HepG2 (cell line): ENCODE data around the gene MORN5. TPM values are rescaled to one million over a fixed set of nuclear protein-coding genes. Genes with fewer than 3 reads are reported as not detected.

ENCODE experiments used
- AKAP8 ChIP-seq: sonication (generic); formaldehyde crosslinking; IDR thresholded peaks from 2 replicates; pipeline ENCODE4 v1.5.1; 2020; ENCODE audit warnings: mild to moderate bottlenecking, missing genetic modification reagents
- ATAD3A ChIP-seq: sonication (generic); formaldehyde crosslinking; IDR thresholded peaks from 2 replicates; pipeline ENCODE4 v1.4.0; 2020; ENCODE audit warnings: missing genetic modification reagents
- KAT7 ChIP-seq: IDR thresholded peaks from 2 replicates; pipeline ENCODE4 v1.6.1; 2018; ENCODE audit warnings: borderline replicate concordance, missing compliant biosample characterization
- MAFG ChIP-seq: sonication (generic); formaldehyde crosslinking; IDR thresholded peaks from 2 replicates; pipeline ENCODE4 v1.5.1; 2020; ENCODE audit warnings: mild to moderate bottlenecking, missing genetic modification reagents
- MAFK ChIP-seq, 2 experiments: IDR thresholded peaks in 1 of 2; conservative IDR thresholded peaks in 1 of 2; 2 replicates each; pipeline ENCODE4 v1.6.1; 2011; ENCODE audit warnings: improper control_type of control experiment in 2 of 2, low read length in 2 of 2
- PHF8 ChIP-seq: sonication (generic); formaldehyde crosslinking; IDR thresholded peaks from 2 replicates; pipeline ENCODE4 v1.5.0; 2020; ENCODE audit warnings: missing genetic modification reagents
- POGZ ChIP-seq: sonication (generic); formaldehyde crosslinking; IDR thresholded peaks from 2 replicates; pipeline ENCODE4 v1.4.0; 2020; ENCODE audit warnings: mild to moderate bottlenecking, missing genetic modification reagents
- PRPF4 ChIP-seq: fragments of 200-400 bp; formaldehyde crosslinking; IDR thresholded peaks from 2 replicates; pipeline ENCODE4 v1.6.1; 2016; ENCODE audit warnings: low read length, low read depth; ENCODE audit not compliant: poor library complexity, severe bottlenecking
- RAD51 ChIP-seq: fragments of 450-650 bp; IDR thresholded peaks from 2 replicates; pipeline ENCODE4 v1.6.1; 2016; ENCODE audit warnings: borderline replicate concordance
- REPIN1 ChIP-seq: sonication (generic); formaldehyde crosslinking; IDR thresholded peaks from 2 replicates; pipeline ENCODE4 v1.8.0; 2022; ENCODE audit warnings: missing genetic modification reagents, low read depth, mild to moderate bottlenecking, borderline replicate concordance
- TP53 ChIP-seq: sonication (generic); formaldehyde crosslinking; conservative IDR thresholded peaks from 2 replicates; pipeline ENCODE4 v1.4.0; 2020; ENCODE audit warnings: missing genetic modification reagents
- XRCC5 ChIP-seq: fragments of 200-400 bp; formaldehyde crosslinking; optimal IDR thresholded peaks from 2 replicates; pipeline ENCODE3; 2017; ENCODE audit warnings: mild to moderate bottlenecking, low read length
- ZKSCAN5 ChIP-seq: sonication (generic); formaldehyde crosslinking; IDR thresholded peaks from 2 replicates; pipeline ENCODE4 v1.5.1; 2020; ENCODE audit warnings: mild to moderate bottlenecking, missing genetic modification reagents
- ZNF383 ChIP-seq: sonication (generic); formaldehyde crosslinking; IDR thresholded peaks from 2 replicates; pipeline ENCODE4 v1.4.0; 2020; ENCODE audit warnings: missing genetic modification reagents, mild to moderate bottlenecking, borderline replicate concordance
- polyA plus RNA-seq, 8 experiments: library from polyadenylated mRNA; depleted of rRNA in 3 of 8; stranded (reverse) in 7 of 8; unstranded in 1 of 8; fragments of >200 nt; fragmentation: Illumina TruSeq in 4 of 8; extraction: Trizol in 4 of 8; gene quantifications; 2 replicates each; pipeline versions ENCODE4 v1.2.1 to v1.2.3, GENCODE V29; 2011 to 2016; ENCODE audit warnings: low read depth in 4 of 8, missing spikeins in 1 of 8, mixed read lengths in 1 of 8; ENCODE audit not compliant: insufficient read depth in 1 of 8
- total RNA-seq, 5 experiments: library from RNA; depleted of rRNA; stranded (reverse); fragments of >200 nt; fragmentation: Illumina TruSeq; extraction: Trizol; gene quantifications; 2 replicates each; pipeline ENCODE4 v1.2.3, GENCODE V29; 2016; ENCODE audit warnings: low read depth in 1 of 5
- TF ChIP-seq, protein P1 (sequence below): sonication (generic); formaldehyde crosslinking; conservative IDR thresholded peaks from 2 replicates; pipeline ENCODE4 v1.8.1; 2023; ENCODE audit warnings: missing genetic modification reagents
- TF ChIP-seq, protein P2 (sequence below): sonication (generic); formaldehyde crosslinking; IDR thresholded peaks from 2 replicates; pipeline ENCODE4 v1.4.0; 2020; ENCODE audit warnings: missing genetic modification reagents
- TF ChIP-seq, protein P3 (sequence below): sonication (generic); formaldehyde crosslinking; IDR thresholded peaks from 2 replicates; pipeline ENCODE4 v1.5.1; 2020; ENCODE audit warnings: missing genetic modification reagents, mild to moderate bottlenecking, borderline replicate concordance
- TF ChIP-seq, protein P4 (sequence below): sonication (generic); formaldehyde crosslinking; IDR thresholded peaks from 2 replicates; pipeline ENCODE4 v1.4.0; 2020; ENCODE audit warnings: mild to moderate bottlenecking, missing genetic modification reagents
- TF ChIP-seq, protein P5 (sequence below): IDR thresholded peaks from 2 replicates; pipeline ENCODE4 v1.6.1; 2018; ENCODE audit warnings: missing genetic modification reagents

MORN5 gene
- total and polyA plus RNA-seq, 2 of the 13 experiments (the other 11 are each of a cell fraction or from before 2014, with no cell fraction given) = not detected

DNA sequence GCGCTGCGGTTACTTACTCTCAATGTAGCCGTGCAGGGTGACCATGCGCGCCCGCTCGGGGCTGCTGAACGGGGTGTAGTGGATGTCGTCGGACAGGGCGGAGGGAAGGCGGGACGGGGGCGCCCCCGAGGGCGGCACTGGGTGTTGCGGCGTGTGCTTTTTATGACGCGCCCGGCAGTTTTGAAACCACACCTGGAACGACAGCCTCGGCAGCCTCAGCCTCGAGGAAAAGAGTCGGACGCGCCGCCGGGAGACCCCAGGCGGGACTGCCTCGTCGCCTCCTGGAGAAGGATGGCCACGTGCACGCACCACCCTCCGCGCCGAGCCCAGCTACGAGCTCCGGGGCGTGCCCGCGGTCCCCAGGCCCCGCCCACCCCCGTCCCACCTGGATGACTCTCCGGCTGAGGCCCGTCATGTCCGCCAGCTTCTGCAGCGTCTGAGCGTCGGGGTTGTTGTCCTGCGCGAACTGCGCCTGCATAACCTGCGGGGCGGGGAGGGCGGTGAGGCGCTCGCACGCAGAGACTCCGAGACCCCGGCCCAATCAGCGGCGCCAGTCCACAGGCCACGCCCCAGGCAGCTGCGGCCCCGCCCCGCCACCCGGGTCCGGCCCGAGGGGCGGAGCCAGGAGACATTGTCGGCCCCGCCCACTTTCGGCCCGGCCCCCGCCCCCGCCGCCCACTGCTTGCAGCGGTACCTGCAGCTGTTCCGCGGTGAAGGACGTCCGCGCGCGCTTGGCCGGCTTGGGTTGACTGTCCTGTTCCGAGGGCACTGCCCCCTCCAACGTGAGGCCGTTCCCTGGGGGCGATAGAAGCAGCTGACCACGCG lies 54.1 kb downstream of the MORN5 start (continued):
- TF ChIP-seq, protein P1, sequence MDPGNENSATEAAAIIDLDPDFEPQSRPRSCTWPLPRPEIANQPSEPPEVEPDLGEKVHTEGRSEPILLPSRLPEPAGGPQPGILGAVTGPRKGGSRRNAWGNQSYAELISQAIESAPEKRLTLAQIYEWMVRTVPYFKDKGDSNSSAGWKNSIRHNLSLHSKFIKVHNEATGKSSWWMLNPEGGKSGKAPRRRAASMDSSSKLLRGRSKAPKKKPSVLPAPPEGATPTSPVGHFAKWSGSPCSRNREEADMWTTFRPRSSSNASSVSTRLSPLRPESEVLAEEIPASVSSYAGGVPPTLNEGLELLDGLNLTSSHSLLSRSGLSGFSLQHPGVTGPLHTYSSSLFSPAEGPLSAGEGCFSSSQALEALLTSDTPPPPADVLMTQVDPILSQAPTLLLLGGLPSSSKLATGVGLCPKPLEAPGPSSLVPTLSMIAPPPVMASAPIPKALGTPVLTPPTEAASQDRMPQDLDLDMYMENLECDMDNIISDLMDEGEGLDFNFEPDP = 0 out of 2 replicates have a peak, but pooled peaks have one; percentile 52
- TF ChIP-seq REPIN1 = no peak
- TF ChIP-seq PRPF4 = no peak
- peak; percentile 15 for TF ChIP-seq XRCC5
- no peak for TF ChIP-seq ATAD3A (CRISPR knock-in tag)
- no peak for TF ChIP-seq MAFK (conservative IDR thresholded peaks at IDR 0.05 in 1 of 2, IDR thresholded peaks at IDR 0.05 in 1 of 2; ENCODE audit: low read length in 2 of 2)
- TF ChIP-seq POGZ (CRISPR knock-in tag) = no peak
- TF ChIP-seq KAT7 (CRISPR knock-in tag) = no peak
- TF ChIP-seq AKAP8 (CRISPR knock-in tag) = no peak
- no peak for TF ChIP-seq MAFG
- no peak for TF ChIP-seq RAD51
- 0 out of 2 replicates have a peak, but pooled peaks have one; percentile 23 for TF ChIP-seq PHF8
- TF ChIP-seq, protein P2, sequence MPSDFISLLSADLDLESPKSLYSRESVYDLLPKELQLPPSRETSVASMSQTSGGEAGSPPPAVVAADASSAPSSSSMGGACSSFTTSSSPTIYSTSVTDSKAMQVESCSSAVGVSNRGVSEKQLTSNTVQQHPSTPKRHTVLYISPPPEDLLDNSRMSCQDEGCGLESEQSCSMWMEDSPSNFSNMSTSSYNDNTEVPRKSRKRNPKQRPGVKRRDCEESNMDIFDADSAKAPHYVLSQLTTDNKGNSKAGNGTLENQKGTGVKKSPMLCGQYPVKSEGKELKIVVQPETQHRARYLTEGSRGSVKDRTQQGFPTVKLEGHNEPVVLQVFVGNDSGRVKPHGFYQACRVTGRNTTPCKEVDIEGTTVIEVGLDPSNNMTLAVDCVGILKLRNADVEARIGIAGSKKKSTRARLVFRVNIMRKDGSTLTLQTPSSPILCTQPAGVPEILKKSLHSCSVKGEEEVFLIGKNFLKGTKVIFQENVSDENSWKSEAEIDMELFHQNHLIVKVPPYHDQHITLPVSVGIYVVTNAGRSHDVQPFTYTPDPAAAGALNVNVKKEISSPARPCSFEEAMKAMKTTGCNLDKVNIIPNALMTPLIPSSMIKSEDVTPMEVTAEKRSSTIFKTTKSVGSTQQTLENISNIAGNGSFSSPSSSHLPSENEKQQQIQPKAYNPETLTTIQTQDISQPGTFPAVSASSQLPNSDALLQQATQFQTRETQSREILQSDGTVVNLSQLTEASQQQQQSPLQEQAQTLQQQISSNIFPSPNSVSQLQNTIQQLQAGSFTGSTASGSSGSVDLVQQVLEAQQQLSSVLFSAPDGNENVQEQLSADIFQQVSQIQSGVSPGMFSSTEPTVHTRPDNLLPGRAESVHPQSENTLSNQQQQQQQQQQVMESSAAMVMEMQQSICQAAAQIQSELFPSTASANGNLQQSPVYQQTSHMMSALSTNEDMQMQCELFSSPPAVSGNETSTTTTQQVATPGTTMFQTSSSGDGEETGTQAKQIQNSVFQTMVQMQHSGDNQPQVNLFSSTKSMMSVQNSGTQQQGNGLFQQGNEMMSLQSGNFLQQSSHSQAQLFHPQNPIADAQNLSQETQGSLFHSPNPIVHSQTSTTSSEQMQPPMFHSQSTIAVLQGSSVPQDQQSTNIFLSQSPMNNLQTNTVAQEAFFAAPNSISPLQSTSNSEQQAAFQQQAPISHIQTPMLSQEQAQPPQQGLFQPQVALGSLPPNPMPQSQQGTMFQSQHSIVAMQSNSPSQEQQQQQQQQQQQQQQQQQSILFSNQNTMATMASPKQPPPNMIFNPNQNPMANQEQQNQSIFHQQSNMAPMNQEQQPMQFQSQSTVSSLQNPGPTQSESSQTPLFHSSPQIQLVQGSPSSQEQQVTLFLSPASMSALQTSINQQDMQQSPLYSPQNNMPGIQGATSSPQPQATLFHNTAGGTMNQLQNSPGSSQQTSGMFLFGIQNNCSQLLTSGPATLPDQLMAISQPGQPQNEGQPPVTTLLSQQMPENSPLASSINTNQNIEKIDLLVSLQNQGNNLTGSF = peak; percentile 91
- TF ChIP-seq, protein P3, sequence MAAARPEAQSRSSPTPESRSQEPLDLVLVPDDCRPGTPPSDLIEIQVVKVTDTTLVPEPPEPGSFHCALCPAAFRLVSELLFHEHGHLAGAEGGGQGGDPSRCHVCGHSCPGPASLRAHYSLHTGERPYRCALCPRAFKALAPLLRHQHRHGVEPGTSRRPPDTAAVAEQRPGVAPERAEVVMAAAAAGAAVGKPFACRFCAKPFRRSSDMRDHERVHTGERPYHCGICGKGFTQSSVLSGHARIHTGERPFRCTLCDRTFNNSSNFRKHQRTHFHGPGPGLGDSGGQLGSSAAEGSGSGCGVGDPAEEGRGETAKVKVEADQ (CRISPR knock-in tag) = no peak
- TF ChIP-seq, protein P4, sequence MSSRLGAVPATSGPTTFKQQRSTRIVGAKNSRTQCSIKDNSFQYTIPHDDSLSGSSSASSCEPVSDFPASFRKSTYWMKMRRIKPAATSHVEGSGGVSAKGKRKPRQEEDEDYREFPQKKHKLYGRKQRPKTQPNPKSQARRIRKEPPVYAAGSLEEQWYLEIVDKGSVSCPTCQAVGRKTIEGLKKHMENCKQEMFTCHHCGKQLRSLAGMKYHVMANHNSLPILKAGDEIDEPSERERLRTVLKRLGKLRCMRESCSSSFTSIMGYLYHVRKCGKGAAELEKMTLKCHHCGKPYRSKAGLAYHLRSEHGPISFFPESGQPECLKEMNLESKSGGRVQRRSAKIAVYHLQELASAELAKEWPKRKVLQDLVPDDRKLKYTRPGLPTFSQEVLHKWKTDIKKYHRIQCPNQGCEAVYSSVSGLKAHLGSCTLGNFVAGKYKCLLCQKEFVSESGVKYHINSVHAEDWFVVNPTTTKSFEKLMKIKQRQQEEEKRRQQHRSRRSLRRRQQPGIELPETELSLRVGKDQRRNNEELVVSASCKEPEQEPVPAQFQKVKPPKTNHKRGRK (CRISPR knock-in tag) = no peak
- no peak for TF ChIP-seq ZKSCAN5
- no peak for TF ChIP-seq ZNF383
- TF ChIP-seq, protein P5, sequence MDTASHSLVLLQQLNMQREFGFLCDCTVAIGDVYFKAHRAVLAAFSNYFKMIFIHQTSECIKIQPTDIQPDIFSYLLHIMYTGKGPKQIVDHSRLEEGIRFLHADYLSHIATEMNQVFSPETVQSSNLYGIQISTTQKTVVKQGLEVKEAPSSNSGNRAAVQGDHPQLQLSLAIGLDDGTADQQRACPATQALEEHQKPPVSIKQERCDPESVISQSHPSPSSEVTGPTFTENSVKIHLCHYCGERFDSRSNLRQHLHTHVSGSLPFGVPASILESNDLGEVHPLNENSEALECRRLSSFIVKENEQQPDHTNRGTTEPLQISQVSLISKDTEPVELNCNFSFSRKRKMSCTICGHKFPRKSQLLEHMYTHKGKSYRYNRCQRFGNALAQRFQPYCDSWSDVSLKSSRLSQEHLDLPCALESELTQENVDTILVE (CRISPR knock-in tag) = no peak
- no peak for TF ChIP-seq TP53 (CRISPR knock-in tag)
